OCI-LY7 (cell line): ENCODE data around the gene MAN1C1. TPM values are rescaled to one million over a fixed set of nuclear protein-coding genes. Genes with fewer than 3 reads are reported as not detected.

Experiments
- BruUV-seq: library from RNA; stranded (reverse); fragments of 400-500 nt; replicated peaks from 2 replicates; lab custom pipeline; 2021; lab: Mats Ljungman, UMichigan
- CTCF ChIA-PET: fragments of 300-600 bp; sonication (Branson Sonifier 250); formaldehyde crosslinking; loops from one replicate; lab custom pipeline; 2022; ENCODE audit warnings: antibody characterized with exemption; ENCODE audit not compliant: unreplicated experiment; lab: Charles Lee
- POLR2A ChIA-PET: fragments of 300-600 bp; sonication (Branson Sonifier 250); formaldehyde crosslinking; loops from one replicate; lab custom pipeline; 2022; ENCODE audit warnings: antibody characterized with exemption; lab: Charles Lee
- DNase-seq: peaks from one replicate; pipeline ENCODE4 v3.0.0-alpha.2; 2015; ENCODE audit warnings: low spot score
- H2AFZ ChIP-seq: fragments of 200-600 bp; sonication (generic), shearing (Covaris generic); 2 replicates; pipeline ENCODE4 v1.6.1; 2014; ENCODE audit warnings: mild to moderate bottlenecking, antibody characterized with exemption, low read length, moderate library complexity
- H3K27ac ChIP-seq: fragments of 200-600 bp; sonication (generic); 2 replicates; pipeline ENCODE4 v1.5.1; 2014; ENCODE audit warnings: mixed run types, low read depth, mild to moderate bottlenecking, moderate library complexity, low read length, inconsistent platforms; ENCODE audit not compliant: poor library complexity, severe bottlenecking
- H3K36me3 ChIP-seq: fragments of 200-600 bp; sonication (generic); 2 replicates; pipeline ENCODE4 v1.6.1; 2014; ENCODE audit warnings: mild to moderate bottlenecking, antibody characterized with exemption, low read length, moderate library complexity, mixed read lengths; ENCODE audit not compliant: insufficient read depth
- H3K4me1 ChIP-seq: fragments of 200-600 bp; sonication (generic); 2 replicates; pipeline ENCODE4 v1.5.1; 2014; ENCODE audit warnings: mild to moderate bottlenecking, low read length; ENCODE audit not compliant: insufficient read depth, poor library complexity, severe bottlenecking
- H3K4me2 ChIP-seq: fragments of 200-600 bp; sonication (generic); 2 replicates; pipeline ENCODE4 v1.6.1; 2014; ENCODE audit warnings: mild to moderate bottlenecking, low read length
- H3K4me3 ChIP-seq: fragments of 200-600 bp; sonication (generic); 2 replicates; pipeline ENCODE4 v1.5.1; 2014; ENCODE audit warnings: mild to moderate bottlenecking, low read depth, low read length; ENCODE audit not compliant: poor library complexity, severe bottlenecking
- H3K79me2 ChIP-seq: fragments of 200-600 bp; sonication (generic); 2 replicates; pipeline ENCODE4 v1.6.1; 2016; ENCODE audit warnings: low read depth, mild to moderate bottlenecking, low read length, moderate library complexity, mixed read lengths; ENCODE audit not compliant: insufficient read depth
- H3K9me2 ChIP-seq: fragments of 200-600 bp; sonication (generic); 2 replicates; pipeline ENCODE4 v1.6.1; 2016; ENCODE audit warnings: mild to moderate bottlenecking, low read length, mixed read lengths; ENCODE audit not compliant: insufficient read depth
- H3K9me3 ChIP-seq: fragments of 200-600 bp; sonication (generic); 2 replicates; pipeline ENCODE4 v1.6.1; 2014; ENCODE audit warnings: mild to moderate bottlenecking, mixed run types, low read length, mixed read lengths
- H4K20me1 ChIP-seq: fragments of 200-600 bp; sonication (generic); 2 replicates; pipeline ENCODE4 v1.6.1; 2014; ENCODE audit warnings: mild to moderate bottlenecking, antibody characterized with exemption, low read length, moderate library complexity, mixed read lengths; ENCODE audit not compliant: insufficient read depth
- CTCF ChIP-seq: fragments of 200-600 bp; sonication (generic); conservative IDR thresholded peaks from 2 replicates; pipeline ENCODE4 v1.5.1; 2014; ENCODE audit warnings: mild to moderate bottlenecking, antibody characterized with exemption, low read length, moderate library complexity, mixed read lengths
- EZH2phosphoT487 ChIP-seq: fragments of 200-600 bp; sonication (generic); IDR thresholded peaks from 2 replicates; pipeline ENCODE4 v1.6.1; 2018; ENCODE audit warnings: low read depth, borderline replicate concordance, mild to moderate bottlenecking, mixed run types, antibody characterized with exemption, low read length, moderate library complexity, mixed read lengths
- intact Hi-C: fragments of 100-400 bp; cut with micrococcal nuclease; formaldehyde crosslinking; loops from one replicate; pipeline ENCODE4 v1.10.0; 2022; ENCODE audit not compliant: unreplicated experiment
- total RNA-seq, 2 experiments: library from RNA; depleted of rRNA in 1 of 2; stranded (reverse); fragments of >200 nt in 1 of 2; shearing (Covaris generic) in 1 of 2; gene quantifications; 2 replicates each; pipeline ENCODE4 v1.2.3, GENCODE V29; 2014 to 2022

Gene MAN1C1
- total RNA-seq, 2 experiments from 2014 or later: 3.0 to 4.9 TPM

GRCh38 chr1:25711555-25712298 lies 95.1 kb downstream of the MAN1C1 start:
- TF ChIP-seq CTCF: no peak
- no peak for TF ChIP-seq EZH2phosphoT487

GRCh38 chr1:25712299-25712970 lies 95.8 kb downstream of the MAN1C1 start:
- DNase-seq: no peak
- Histone ChIP-seq H3K9me3 (no peaks in the 10 kb centered on the region), H4K20me1 (no peaks in the 10 kb centered on the region), H2AFZ (no peak overlapping the region), H3K36me3 (no peaks in the 10 kb centered on the region), H3K4me2 (no peak overlapping the region), H3K79me2 (no peaks in the 10 kb centered on the region), H3K27ac (no peak overlapping the region), H3K4me1 (peaks cover 6% of the 10 kb centered on the region), H3K9me2 (no peaks in the 10 kb centered on the region), H3K4me3 (no peak overlapping the region)
- TF ChIP-seq EZH2phosphoT487 (no peak), CTCF (no peak)
- intact Hi-C loops: no loop called here
- ChIA-PET POLR2A (no interaction called here), CTCF (no interaction called here)
- BruUV-seq: no TSS peak

More at GRCh38 chr1:25711555-25712298, 95.1 kb downstream of the MAN1C1 start:
- H3K9me2 ChIP-seq: no peaks in the 10 kb centered on the region
- H2AFZ ChIP-seq: no peak overlapping the region; the same call in 1 of the 2 replicates
- H3K27ac ChIP-seq: no peak overlapping the region
- intact Hi-C loops: no loop called here
- ChIA-PET CTCF (no interaction called here), POLR2A (interaction anchor here (1.0 to 1.2 kb wide), 2 partner anchors 14 to 63 kb away, joined by 3 to 4 read pairs; no protein-coding TSS in a partner anchor)
- no TSS peak for BruUV-seq
- H4K20me1 ChIP-seq: no peaks in the 10 kb centered on the region
- no peaks in the 10 kb centered on the region for H3K79me2 ChIP-seq
- peak overlapping the region; percentile 32 for H3K4me2 ChIP-seq
- H3K9me3 ChIP-seq: no peaks in the 10 kb centered on the region
- peak; percentile 48 for DNase-seq
- H3K4me3 ChIP-seq: no peak overlapping the region
- H3K36me3 ChIP-seq: no peaks in the 10 kb centered on the region
- H3K4me1 ChIP-seq: peaks cover 6% of the 10 kb centered on the region
